ENCODE results near the gene POU6F2.

- TF ChIP-seq MAZ (IDR thresholded peaks at IDR 0.05; ENCODE audit: borderline replicate concordance, low read depth, low read length) (no peak), ELK1 (IDR thresholded peaks at IDR 0.05; ENCODE audit: borderline replicate concordance, low read depth, low read length) (no peak), CTCF (conservative IDR thresholded peaks at IDR 0.05; ENCODE audit: low read depth, low read length) (no peak), POLR2A (IDR thresholded peaks at IDR 0.05; ENCODE audit: low read depth, low read length) (no peak), USF2 (IDR thresholded peaks at IDR 0.05; ENCODE audit: low read depth, low read length) (no peak), MXI1 (IDR thresholded peaks at IDR 0.05; ENCODE audit: borderline replicate concordance, low read depth, low read length) (no peak), RCOR1 (IDR thresholded peaks at IDR 0.05; ENCODE audit: insufficient replicate concordance, low read length) (no peak), RFX5 (IDR thresholded peaks at IDR 0.05; ENCODE audit: low read depth, low read length) (no peak)
These were observed 414.4 kb downstream of the POU6F2 start for GRCh38 chr7:39392151-39392550.

Measured in IMR-90 (cell line).